GM19372 (cell line): ENCODE results near the gene SINHCAF.

Source experiments
- ATAC-seq: cut with Tn5 transposase; IDR thresholded peaks from one replicate; pipeline ENCODE4 v1.9.1; 2021; ENCODE audit warnings: mild to moderate bottlenecking, low read depth, moderate library complexity; ENCODE audit not compliant: unreplicated experiment

SINHCAF gene

GRCh38 chr12:31235868-31236395, 90.0 kb downstream of the SINHCAF start:
- ATAC-seq, result no peak

- ATAC-seq, result no peak
Measured at GRCh38 chr12:31234955-31235867, 90.7 kb downstream of the SINHCAF start.

GRCh38 chr12:31234053-31234840, 91.7 kb downstream of the SINHCAF start:
- no peak for ATAC-seq

- no peak for ATAC-seq
Measured at GRCh38 chr12:31233061-31233730, 92.8 kb downstream of the SINHCAF start.

GRCh38 chr12:31232361-31232965, 93.5 kb downstream of the SINHCAF start:
- no peak for ATAC-seq

GRCh38 chr12:31231611-31232360, 94.2 kb downstream of the SINHCAF start:
- no peak for ATAC-seq
